A549 (cell line): ENCODE results near the gene BCL2.

Source experiments
- BCL3 ChIP-seq: fragments of >200 bp; sonication (Bioruptor Twin); formaldehyde crosslinking; IDR thresholded peaks from 3 replicates; pipeline ENCODE4 v1.6.1; 2016
- CEBPB ChIP-seq, 2 experiments: fragments of >200 bp in 1 of 2; sonication (Bioruptor Twin) in 1 of 2; formaldehyde crosslinking in 1 of 2; IDR thresholded peaks; 2 replicates each; pipeline ENCODE4 v1.6.1; 2012 to 2016
- CHD2 ChIP-seq: fragments of 150-350 bp; IDR thresholded peaks from 2 replicates; pipeline ENCODE4 v1.6.1; 2014; ENCODE audit warnings: low read length; ENCODE audit not compliant: partially characterized antibody
- CTCF ChIP-seq: fragments of >200 bp; sonication (Bioruptor Twin); formaldehyde crosslinking; IDR thresholded peaks from 3 replicates; pipeline ENCODE4 v1.5.1; 2016
- NFE2L2 ChIP-seq: fragments of 150-350 bp; conservative IDR thresholded peaks from 2 replicates; pipeline ENCODE4 v1.6.1; 2014; ENCODE audit warnings: low read length
- POLR2A ChIP-seq: IDR thresholded peaks from 2 replicates; pipeline ENCODE4 v1.6.1; 2012; ENCODE audit warnings: mild to moderate bottlenecking, low read length
- RAD21 ChIP-seq, 2 experiments: fragments of >200 bp in 1 of 2; sonication (Bioruptor Twin) in 1 of 2; formaldehyde crosslinking in 1 of 2; IDR thresholded peaks in 1 of 2; conservative IDR thresholded peaks in 1 of 2; 2 replicates in 1 of 2; 3 replicates in 1 of 2; pipeline ENCODE4 v1.6.1; 2012 to 2018; ENCODE audit warnings: inconsistent platforms in 1 of 2
- RCOR1 ChIP-seq: fragments of 150-350 bp; IDR thresholded peaks from 2 replicates; pipeline ENCODE4 v1.6.1; 2014; ENCODE audit warnings: antibody characterized with exemption, low read length, low read depth
- RNF2 ChIP-seq: fragments of 200-600 bp; sonication (generic); IDR thresholded peaks from 2 replicates; pipeline ENCODE4 v1.6.1; 2016; ENCODE audit warnings: low read depth, mild to moderate bottlenecking, antibody characterized with exemption, moderate library complexity, borderline replicate concordance
- TP53 ChIP-seq: fragments of 250-450 bp; sonication (Bioruptor Pico); IDR thresholded peaks from 2 replicates; pipeline ENCODE4 v1.5.0; 2021; ENCODE audit warnings: mild to moderate bottlenecking, moderate library complexity

GRCh38 chr18:63210521-63210920 is 109.0 kb downstream of the BCL2 start:
- no peak for TF ChIP-seq RAD21 (conservative IDR thresholded peaks at IDR 0.05 in 1 of 2, IDR thresholded peaks at IDR 0.05 in 1 of 2)
- TF ChIP-seq RCOR1, result no peak
- TF ChIP-seq CTCF, result no peak
- no peak for TF ChIP-seq POLR2A
- TF ChIP-seq RNF2, result no peak
- no peak for TF ChIP-seq CEBPB (IDR thresholded peaks at IDR 0.05)
- TF ChIP-seq NFE2L2, result no peak
- no peak for TF ChIP-seq TP53 (CRISPR knock-in tag)
- no peak for TF ChIP-seq BCL3
- no peak for TF ChIP-seq CHD2
